NB4 (cell line): ENCODE measurements around the gene PRPF8.

Source experiments
- DNase-seq: peaks from one replicate; pipeline ENCODE4 v3.0.0; 2010; ENCODE audit warnings: low read depth
- H3K4me3 ChIP-seq: one replicate; pipeline ENCODE4 v1.5.1; 2011; ENCODE audit warnings: mild to moderate bottlenecking, low read depth, low read length, moderate library complexity
- CTCF ChIP-seq: IDR thresholded peaks from one replicate; pipeline ENCODE4 v1.5.1; 2012; ENCODE audit warnings: low read depth, low read length
- MAX ChIP-seq: IDR thresholded peaks from 2 replicates; pipeline ENCODE4 v1.6.1; 2011; ENCODE audit warnings: low read depth, low read length
- MYC ChIP-seq: IDR thresholded peaks from 2 replicates; pipeline ENCODE4 v1.6.1; 2011; ENCODE audit warnings: low read depth, low read length
- POLR2A ChIP-seq: IDR thresholded peaks from 2 replicates; pipeline ENCODE4 v1.6.1; 2011; ENCODE audit warnings: mild to moderate bottlenecking; ENCODE audit not compliant: insufficient read length; ENCODE audit errors: extremely low read depth

PRPF8 gene

GRCh38 chr17:1607971-1608320 lies 76.7 kb downstream of the PRPF8 start:
- no peak for TF ChIP-seq CTCF
- no peak for TF ChIP-seq POLR2A
- no peak for TF ChIP-seq MYC
- no peak for TF ChIP-seq MAX
- no peak overlapping the region for H3K4me3 ChIP-seq
- no peak for DNase-seq

- DNase-seq, result no peak
- H3K4me3 ChIP-seq, result no peak overlapping the region
- TF ChIP-seq MYC (no peak), CTCF (no peak), POLR2A (no peak), MAX (no peak)
These were observed 78.2 kb downstream of the PRPF8 start for GRCh38 chr17:1606352-1606985.

- H3K4me3 ChIP-seq, result no peak overlapping the region
- TF ChIP-seq MAX (no peak), MYC (no peak), POLR2A (no peak), CTCF (no peak)
- DNase-seq, result no peak
These were observed 78.9 kb downstream of the PRPF8 start for GRCh38 chr17:1605681-1606351.

GRCh38 chr17:1604831-1605528 lies 79.7 kb downstream of the PRPF8 start:
- no peak overlapping the region for H3K4me3 ChIP-seq
- TF ChIP-seq MYC (no peak), MAX (no peak), POLR2A (no peak), CTCF (no peak)
- DNase-seq, result no peak

- no peak overlapping the region for H3K4me3 ChIP-seq
- TF ChIP-seq CTCF, result no peak
- no peak for TF ChIP-seq MAX
- no peak for TF ChIP-seq MYC
- no peak for DNase-seq
These were observed 83.1 kb downstream of the PRPF8 start for GRCh38 chr17:1601571-1601970.
